Mucosa of descending colon (tissue), 3 donors: ENCODE measurements around the gene FLOT1. TPM values are rescaled to one million over a fixed set of nuclear protein-coding genes. Genes with fewer than 3 reads are reported as not detected.

Experiments
- ATAC-seq: fragments of 200-7000 bp; cut with Tn5 transposase; one replicate; pipeline ENCODE4 v1.9.1; 2020; ENCODE audit warnings: mild to moderate bottlenecking, moderate library complexity
- DNase-seq, 3 donors: peaks; one replicate each; pipeline ENCODE4 v3.0.0-alpha.2; 2020
- H3K36me3 ChIP-seq: fragments of 200-600 bp; one replicate; pipeline ENCODE4 v1.8.0; 2021; ENCODE audit warnings: low read depth, mild to moderate bottlenecking
- H3K4me1 ChIP-seq: fragments of 200-600 bp; one replicate; pipeline ENCODE4 v1.8.0; 2021; ENCODE audit warnings: low read depth, mild to moderate bottlenecking
- H3K4me3 ChIP-seq: fragments of 200-600 bp; one replicate; pipeline ENCODE4 v1.8.0; 2021; ENCODE audit warnings: mild to moderate bottlenecking
- H3K9me3 ChIP-seq: fragments of 200-600 bp; one replicate; pipeline ENCODE4 v1.8.0; 2021; ENCODE audit warnings: mild to moderate bottlenecking
- CTCF ChIP-seq: fragments of 200-600 bp; IDR thresholded peaks from one replicate; pipeline ENCODE4 v1.8.0; 2022; ENCODE audit warnings: antibody characterized with exemption, mild to moderate bottlenecking
- intact Hi-C, 2 donors: fragments of 100-400 bp; cut with DNase I in 1 of 2; cut with micrococcal nuclease in 1 of 2; formaldehyde crosslinking; loops; one replicate each; pipeline versions ENCODE4 v1.11.0 to v1.11.1; 2022; cut with DNase I, micrococcal nuclease
- total RNA-seq, 3 donors: library from RNA; stranded (reverse); fragmentation: NEBNext Ultra II Directional in 2 of 3; extraction: Animal tissue kit (Norgen Biotek cat#: 25700) in 2 of 3; gene quantifications; one replicate each; pipeline versions ENCODE4 v1.2.1 to v1.2.4, GENCODE V29; 2021 to 2023
- donor health status: DM: no; HTN: no; CAD: no; lungs with moderate emphysema.
- donor health status: DM: no; HTN: no; CAD: no.
- donor health status: DM: no; HTN: yes; CAD: no.

The FLOT1 gene
- total RNA-seq, 3 donors from 2014 or later: 133 to 175 (median 152) TPM

- Histone ChIP-seq H3K36me3 (no peaks in the 10 kb centered on the region), H3K4me3 (no peak overlapping the region), H3K9me3 (no peaks in the 10 kb centered on the region), H3K4me1 (no peaks in the 10 kb centered on the region)
- peak in 1 of 3 donors; percentile 2 for DNase-seq
- intact Hi-C loops: no loop called here
- no peak for ATAC-seq
- no peak for TF ChIP-seq CTCF
Measured at GRCh38 chr6:30709101-30709868, 33.2 kb downstream of the FLOT1 start.

GRCh38 chr6:30707281-30707850 is 35.1 kb downstream of the FLOT1 start:
- no peak for TF ChIP-seq CTCF
- intact Hi-C loops: no loop called here
- Histone ChIP-seq H3K36me3 (no peaks in the 10 kb centered on the region), H3K4me3 (no peak overlapping the region), H3K9me3 (no peaks in the 10 kb centered on the region), H3K4me1 (no peaks in the 10 kb centered on the region)
- ATAC-seq (peak; percentile 73), DNase-seq (peak in 2 of 3 donors; percentile 10 to 50)

GRCh38 chr6:30705620-30706019 is 36.9 kb downstream of the FLOT1 start:
- intact Hi-C loops: no loop called here
- no peak for TF ChIP-seq CTCF
- ATAC-seq: no peak
- Histone ChIP-seq H3K36me3 (no peaks in the 10 kb centered on the region), H3K4me3 (no peak overlapping the region), H3K9me3 (no peaks in the 10 kb centered on the region), H3K4me1 (no peaks in the 10 kb centered on the region)
- no peak for DNase-seq

GRCh38 chr6:30703821-30704220 is 38.7 kb downstream of the FLOT1 start:
- DNase-seq (peak in 1 of 3 donors; percentile 13), ATAC-seq (no peak)
- H3K36me3 ChIP-seq: no peaks in the 10 kb centered on the region
- intact Hi-C loops: no loop called here
- no peak overlapping the region for H3K4me3 ChIP-seq
- no peak for TF ChIP-seq CTCF
- H3K4me1 ChIP-seq: no peaks in the 10 kb centered on the region
- H3K9me3 ChIP-seq: no peaks in the 10 kb centered on the region

- ATAC-seq (no peak), DNase-seq (peak in 1 of 3 donors; percentile 36)
- no peak for TF ChIP-seq CTCF
- H3K36me3 ChIP-seq: no peaks in the 10 kb centered on the region
- intact Hi-C loops: no loop called here
- no peaks in the 10 kb centered on the region for H3K9me3 ChIP-seq
- H3K4me1 ChIP-seq: no peaks in the 10 kb centered on the region
- H3K4me3 ChIP-seq: no peak overlapping the region
Measured at GRCh38 chr6:30703011-30703410, 39.5 kb downstream of the FLOT1 start.
